Measurements from ENCODE around the gene GPR35. TPM values are rescaled to one million over a fixed set of nuclear protein-coding genes. Genes with fewer than 3 reads are reported as not detected.
"Not testable (repeated sequence)": the region's sequence is repeated elsewhere in the genome, so short reads cannot be mapped to it uniquely, and the experiment has no call there.

GPR35 gene
- total RNA-seq, 2 donors from 2014 or later: 2.0 to 4.4 TPM

GRCh38 chr2:240650254-240650965 lies 25.1 kb downstream of the GPR35 start:
- no peaks in the 10 kb centered on the region for H3K36me3 Mint-ChIP-seq (ENCODE audit: low read depth)
- no peak overlapping the region for H3K27ac Mint-ChIP-seq
- H3K4me1 Mint-ChIP-seq: no peaks in the 10 kb centered on the region
- no peaks in the 10 kb centered on the region for H3K9me3 Mint-ChIP-seq
- peaks cover 30% of the 10 kb centered on the region for H3K27me3 Mint-ChIP-seq
- ATAC-seq (replicated peaks): no peak
- no peak overlapping the region for H3K4me3 Mint-ChIP-seq

GRCh38 chr2:240651185-240651584 lies 25.9 kb downstream of the GPR35 start:
- no peak for ATAC-seq (replicated peaks)
- peaks cover 30% of the 10 kb centered on the region for H3K27me3 Mint-ChIP-seq
- no peaks in the 10 kb centered on the region for H3K4me1 Mint-ChIP-seq
- no peak overlapping the region for H3K4me3 Mint-ChIP-seq
- H3K36me3 Mint-ChIP-seq (ENCODE audit: low read depth): no peaks in the 10 kb centered on the region
- no peaks in the 10 kb centered on the region for H3K9me3 Mint-ChIP-seq
- H3K27ac Mint-ChIP-seq: no peak overlapping the region

- Mint-ChIP-seq H3K9me3 (no peaks in the 10 kb centered on the region), H3K27me3 (peaks cover 29% of the 10 kb centered on the region), H3K27ac (no peak overlapping the region), H3K4me3 (no peak overlapping the region), H3K36me3 (ENCODE audit: low read depth) (no peaks in the 10 kb centered on the region), H3K4me1 (no peaks in the 10 kb centered on the region)
- ATAC-seq (replicated peaks): peak; percentile 76
Observed at GRCh38 chr2:240655931-240656886, 30.9 kb downstream of the GPR35 start.

- H3K9me3 Mint-ChIP-seq; H3K4me1 Mint-ChIP-seq; H3K4me3 Mint-ChIP-seq; H3K27ac Mint-ChIP-seq; ATAC-seq (replicated peaks); H3K36me3 Mint-ChIP-seq (ENCODE audit: low read depth): not testable (repeated sequence)
- H3K27me3 Mint-ChIP-seq: peaks cover 29% of the 10 kb centered on the region
Observed at GRCh38 chr2:240659883-240660282, 34.6 kb downstream of the GPR35 start.

- Mint-ChIP-seq H3K4me1 (no peaks in the 10 kb centered on the region), H3K36me3 (ENCODE audit: low read depth) (no peaks in the 10 kb centered on the region), H3K27me3 (peaks cover 41% of the 10 kb centered on the region), H3K9me3 (no peaks in the 10 kb centered on the region), H3K4me3 (no peak overlapping the region), H3K27ac (no peak overlapping the region)
- no peak for ATAC-seq (replicated peaks)
Observed at GRCh38 chr2:240662681-240663080, 37.4 kb downstream of the GPR35 start.

- no peaks in the 10 kb centered on the region for H3K36me3 Mint-ChIP-seq (ENCODE audit: low read depth)
- H3K9me3 Mint-ChIP-seq: no peaks in the 10 kb centered on the region
- H3K4me1 Mint-ChIP-seq: no peaks in the 10 kb centered on the region
- ATAC-seq (replicated peaks): no peak
- no peak overlapping the region for H3K4me3 Mint-ChIP-seq
- H3K27ac Mint-ChIP-seq: no peak overlapping the region
- H3K27me3 Mint-ChIP-seq: peaks cover 38% of the 10 kb centered on the region
Observed at GRCh38 chr2:240663546-240664190, 38.4 kb downstream of the GPR35 start.

GRCh38 chr2:240664622-240665021 lies 39.3 kb downstream of the GPR35 start:
- no peaks in the 10 kb centered on the region for H3K36me3 Mint-ChIP-seq (ENCODE audit: low read depth)
- H3K27ac Mint-ChIP-seq: no peak overlapping the region
- no peak overlapping the region for H3K4me3 Mint-ChIP-seq
- no peaks in the 10 kb centered on the region for H3K9me3 Mint-ChIP-seq
- peaks cover 32% of the 10 kb centered on the region for H3K27me3 Mint-ChIP-seq
- H3K4me1 Mint-ChIP-seq: no peaks in the 10 kb centered on the region
- no peak for ATAC-seq (replicated peaks)

GRCh38 chr2:240670402-240670801 lies 45.1 kb downstream of the GPR35 start:
- Mint-ChIP-seq H3K27me3 (peaks cover 16% of the 10 kb centered on the region), H3K9me3 (no peaks in the 10 kb centered on the region), H3K36me3 (ENCODE audit: low read depth) (no peaks in the 10 kb centered on the region), H3K4me3 (no peak overlapping the region), H3K4me1 (no peaks in the 10 kb centered on the region), H3K27ac (no peak overlapping the region)
- ATAC-seq (replicated peaks): no peak

GRCh38 chr2:240670950-240671349 lies 45.7 kb downstream of the GPR35 start:
- Mint-ChIP-seq H3K4me1 (no peaks in the 10 kb centered on the region), H3K9me3 (no peaks in the 10 kb centered on the region), H3K4me3 (no peak overlapping the region), H3K27me3 (peaks cover 14% of the 10 kb centered on the region), H3K27ac (no peak overlapping the region), H3K36me3 (ENCODE audit: low read depth) (no peaks in the 10 kb centered on the region)
- ATAC-seq (replicated peaks): no peak

- H3K36me3 Mint-ChIP-seq (ENCODE audit: low read depth): no peaks in the 10 kb centered on the region
- no peaks in the 10 kb centered on the region for H3K4me1 Mint-ChIP-seq
- no peak overlapping the region for H3K27ac Mint-ChIP-seq
- no peak overlapping the region for H3K4me3 Mint-ChIP-seq
- no peaks in the 10 kb centered on the region for H3K9me3 Mint-ChIP-seq
- peaks cover 5% of the 10 kb centered on the region for H3K27me3 Mint-ChIP-seq
- ATAC-seq (replicated peaks): no peak
Observed at GRCh38 chr2:240672076-240672700, 46.9 kb downstream of the GPR35 start.

GRCh38 chr2:240672701-240673190 lies 47.5 kb downstream of the GPR35 start:
- no peaks in the 10 kb centered on the region for H3K4me1 Mint-ChIP-seq
- no peak for ATAC-seq (replicated peaks)

GRCh38 chr2:240674461-240675184 lies 49.3 kb downstream of the GPR35 start:
- ATAC-seq (replicated peaks); H3K9me3 Mint-ChIP-seq; H3K4me1 Mint-ChIP-seq; H3K36me3 Mint-ChIP-seq (ENCODE audit: low read depth); H3K27ac Mint-ChIP-seq; H3K27me3 Mint-ChIP-seq; H3K4me3 Mint-ChIP-seq: not testable (repeated sequence)

More at GRCh38 chr2:240672701-240673190, 47.5 kb downstream of the GPR35 start:
- no peaks in the 10 kb centered on the region for H3K9me3 Mint-ChIP-seq
- no peaks in the 10 kb centered on the region for H3K36me3 Mint-ChIP-seq (ENCODE audit: low read depth)
- H3K4me3 Mint-ChIP-seq: no peak overlapping the region
- H3K27me3 Mint-ChIP-seq: peaks cover 3% of the 10 kb centered on the region
- no peak overlapping the region for H3K27ac Mint-ChIP-seq

GRCh38 chr2:240675345-240675744 lies 50.1 kb downstream of the GPR35 start:
- H3K9me3 Mint-ChIP-seq; H3K4me1 Mint-ChIP-seq; H3K27ac Mint-ChIP-seq; H3K4me3 Mint-ChIP-seq; H3K27me3 Mint-ChIP-seq; H3K36me3 Mint-ChIP-seq (ENCODE audit: low read depth): not testable (repeated sequence)
- peak; percentile 32 for ATAC-seq (replicated peaks)

GRCh38 chr2:240678043-240678442 lies 52.8 kb downstream of the GPR35 start:
- H3K4me3 Mint-ChIP-seq; H3K27me3 Mint-ChIP-seq; ATAC-seq (replicated peaks); H3K36me3 Mint-ChIP-seq (ENCODE audit: low read depth); H3K4me1 Mint-ChIP-seq; H3K9me3 Mint-ChIP-seq; H3K27ac Mint-ChIP-seq: not testable (repeated sequence)

Data from activated T-helper 17 cell treated with anti-CD3 and anti-CD28 coated beads, Interleukin-2, amount 50 U/mL, for 72 hours (primary cell).